PFSK-1 (cell line): Measurements from ENCODE around the gene SCGB1D2.

Experiments used
- FOXP2 ChIP-seq: optimal IDR thresholded peaks from 2 replicates; pipeline ENCODE3; 2011; ENCODE audit warnings: borderline replicate concordance, control low read depth, inconsistent platforms; ENCODE audit not compliant: insufficient read depth; ENCODE audit errors: extremely low read length, extremely low read depth
- POLR2AphosphoS5 ChIP-seq: IDR thresholded peaks from 2 replicates; pipeline ENCODE4 v1.6.1; 2012; ENCODE audit warnings: low read depth, mild to moderate bottlenecking, control low read depth, low read length, moderate library complexity
- SIN3A ChIP-seq: IDR thresholded peaks from 2 replicates; pipeline ENCODE4 v1.6.1; 2012; ENCODE audit warnings: mild to moderate bottlenecking, low read length, moderate library complexity, borderline replicate concordance; ENCODE audit not compliant: insufficient read depth
- TAF1 ChIP-seq: IDR thresholded peaks from 2 replicates; pipeline ENCODE4 v1.6.1; 2012; ENCODE audit warnings: low read length, control low read depth, borderline replicate concordance; ENCODE audit not compliant: insufficient read depth
- TF ChIP-seq, protein P1 (sequence below), 2 experiments: IDR thresholded peaks; 2 replicates each; pipeline versions ENCODE4 v1.6.1 to v1.8.0; 2011 to 2012; ENCODE audit warnings: low read depth in 2 of 2, low read length in 2 of 2, control low read depth in 1 of 2, inconsistent platforms in 1 of 2, mild to moderate bottlenecking in 1 of 2, moderate library complexity in 1 of 2; ENCODE audit not compliant: insufficient read depth in 1 of 2

DNA sequence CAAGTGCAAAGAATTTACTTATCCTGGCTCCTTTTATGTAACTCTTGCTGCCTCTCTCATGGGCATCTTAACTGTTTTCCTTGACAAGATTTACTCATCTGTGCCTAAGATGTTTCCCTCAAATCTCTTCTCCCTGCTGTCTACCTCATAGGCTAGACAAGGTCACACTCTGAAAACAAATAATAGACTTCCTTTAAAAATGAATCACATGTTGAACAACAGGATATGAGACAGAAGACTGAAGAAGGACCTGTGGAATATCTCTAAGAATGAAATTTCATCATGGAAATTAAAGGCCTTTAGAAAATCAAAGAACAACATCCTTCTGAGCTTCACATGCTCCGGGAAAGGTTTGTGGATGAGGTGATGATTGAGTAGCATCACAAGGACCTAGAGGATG lies 22.0 kb downstream of the SCGB1D2 start:
- TF ChIP-seq, protein P1, sequence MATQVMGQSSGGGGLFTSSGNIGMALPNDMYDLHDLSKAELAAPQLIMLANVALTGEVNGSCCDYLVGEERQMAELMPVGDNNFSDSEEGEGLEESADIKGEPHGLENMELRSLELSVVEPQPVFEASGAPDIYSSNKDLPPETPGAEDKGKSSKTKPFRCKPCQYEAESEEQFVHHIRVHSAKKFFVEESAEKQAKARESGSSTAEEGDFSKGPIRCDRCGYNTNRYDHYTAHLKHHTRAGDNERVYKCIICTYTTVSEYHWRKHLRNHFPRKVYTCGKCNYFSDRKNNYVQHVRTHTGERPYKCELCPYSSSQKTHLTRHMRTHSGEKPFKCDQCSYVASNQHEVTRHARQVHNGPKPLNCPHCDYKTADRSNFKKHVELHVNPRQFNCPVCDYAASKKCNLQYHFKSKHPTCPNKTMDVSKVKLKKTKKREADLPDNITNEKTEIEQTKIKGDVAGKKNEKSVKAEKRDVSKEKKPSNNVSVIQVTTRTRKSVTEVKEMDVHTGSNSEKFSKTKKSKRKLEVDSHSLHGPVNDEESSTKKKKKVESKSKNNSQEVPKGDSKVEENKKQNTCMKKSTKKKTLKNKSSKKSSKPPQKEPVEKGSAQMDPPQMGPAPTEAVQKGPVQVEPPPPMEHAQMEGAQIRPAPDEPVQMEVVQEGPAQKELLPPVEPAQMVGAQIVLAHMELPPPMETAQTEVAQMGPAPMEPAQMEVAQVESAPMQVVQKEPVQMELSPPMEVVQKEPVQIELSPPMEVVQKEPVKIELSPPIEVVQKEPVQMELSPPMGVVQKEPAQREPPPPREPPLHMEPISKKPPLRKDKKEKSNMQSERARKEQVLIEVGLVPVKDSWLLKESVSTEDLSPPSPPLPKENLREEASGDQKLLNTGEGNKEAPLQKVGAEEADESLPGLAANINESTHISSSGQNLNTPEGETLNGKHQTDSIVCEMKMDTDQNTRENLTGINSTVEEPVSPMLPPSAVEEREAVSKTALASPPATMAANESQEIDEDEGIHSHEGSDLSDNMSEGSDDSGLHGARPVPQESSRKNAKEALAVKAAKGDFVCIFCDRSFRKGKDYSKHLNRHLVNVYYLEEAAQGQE (IDR thresholded peaks at IDR 0.05; ENCODE audit: insufficient read depth in 1 of 2, low read depth in 2 of 2, low read length in 2 of 2), result no peak
- no peak for TF ChIP-seq SIN3A
- no peak for TF ChIP-seq POLR2AphosphoS5
- no peak for TF ChIP-seq TAF1
- TF ChIP-seq FOXP2, result no peak
